Measurements from ENCODE around the gene ACP4. TPM values are rescaled to one million over a fixed set of nuclear protein-coding genes. Genes with fewer than 3 reads are reported as not detected.
A peak's percentile ranks its signal among the peaks of the same experiment; 100 is the strongest.

ACP4 gene
- total RNA-seq, 1 experiment from 2014 or later = not detected

- DNase-seq (ENCODE audit: low read depth) = no peak
These were observed 32.5 kb downstream of the ACP4 start for GRCh38 chr19:50822661-50823208.

GRCh38 chr19:50823389-50824042, 33.3 kb downstream of the ACP4 start, which contains the start of gene KLK1:
TSS of gene KLK1 (minus strand) at chr19:50823787. CDS start at chr19:50823748, 39 bp downstream.
- DNase-seq (ENCODE audit: low read depth) = no peak

DNA sequence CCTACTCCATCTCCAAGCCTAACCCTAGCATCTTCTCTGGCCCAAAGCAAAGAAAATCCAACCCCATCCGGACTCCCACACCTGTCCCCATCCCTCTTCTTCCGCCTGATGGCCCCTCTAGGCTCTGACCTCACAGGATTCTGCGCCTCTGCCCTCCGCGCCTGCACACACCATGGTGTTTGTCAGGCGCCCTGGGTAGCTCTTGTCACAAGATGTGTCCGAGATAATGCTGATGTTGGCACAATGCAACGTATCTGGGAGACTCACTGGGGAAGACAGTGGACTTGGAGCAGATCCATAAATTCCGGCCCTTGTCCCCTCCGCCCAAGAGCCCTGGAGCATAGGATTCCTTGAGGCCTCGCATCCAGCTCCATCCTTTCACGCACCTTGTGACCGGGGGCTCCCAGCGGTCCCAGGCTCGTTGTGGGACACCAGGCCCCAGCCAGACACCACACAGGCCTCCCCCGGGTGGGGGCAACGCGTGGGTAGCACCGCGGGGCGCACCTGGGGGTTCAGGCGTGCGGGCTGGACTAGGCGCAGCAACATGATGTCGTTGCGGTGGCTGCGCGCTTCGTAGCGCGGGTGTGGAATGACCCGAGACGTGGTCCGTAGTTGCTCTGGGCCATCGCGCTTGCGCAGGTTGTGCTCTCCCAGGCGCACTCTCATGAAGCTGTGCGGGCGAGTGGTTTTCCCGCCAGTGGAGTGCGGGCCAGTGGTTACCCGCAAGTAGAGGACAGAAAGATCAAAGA, 36.5 kb downstream of the ACP4 start:
- no peak for DNase-seq (ENCODE audit: low read depth)

- no peak for DNase-seq (ENCODE audit: low read depth)
These were observed 37.3 kb downstream of the ACP4 start for GRCh38 chr19:50827476-50827875.

DNA sequence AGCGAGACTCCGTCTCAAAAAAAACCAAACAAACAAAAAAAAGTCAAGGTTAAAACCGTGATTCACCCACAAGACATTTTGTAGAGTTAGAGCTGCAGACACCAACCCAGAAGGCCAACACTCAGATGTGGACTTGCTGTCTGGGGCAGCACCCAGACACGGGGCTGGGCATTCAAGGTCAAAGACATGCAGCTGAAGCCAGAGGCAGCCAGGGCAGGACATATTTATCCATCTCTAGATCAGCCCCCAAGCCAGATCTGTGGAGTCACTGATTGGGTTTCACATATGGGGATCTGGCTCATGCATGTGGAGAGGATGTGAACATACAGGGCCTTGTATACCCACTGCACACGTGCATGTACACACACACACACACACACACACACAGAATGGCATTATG, 39.6 kb downstream of the ACP4 start:
- no peak for DNase-seq (ENCODE audit: low read depth)

GRCh38 chr19:50830266-50831025, 40.2 kb downstream of the ACP4 start:
- peak; percentile 62 for DNase-seq (ENCODE audit: low read depth)

- DNase-seq (ENCODE audit: low read depth) = no peak
These were observed 40.8 kb downstream of the ACP4 start for GRCh38 chr19:50831026-50831396.

GRCh38 chr19:50832666-50833065, 42.5 kb downstream of the ACP4 start:
- no peak for DNase-seq (ENCODE audit: low read depth)

- DNase-seq (ENCODE audit: low read depth) = no peak
These were observed 43.0 kb downstream of the ACP4 start, which contains the start of gene KLK15 for GRCh38 chr19:50833117-50833801. TSS of gene KLK15 (minus strand) at chr19:50833574. CDS start at chr19:50831492, 2,082 bp downstream.

DNA sequence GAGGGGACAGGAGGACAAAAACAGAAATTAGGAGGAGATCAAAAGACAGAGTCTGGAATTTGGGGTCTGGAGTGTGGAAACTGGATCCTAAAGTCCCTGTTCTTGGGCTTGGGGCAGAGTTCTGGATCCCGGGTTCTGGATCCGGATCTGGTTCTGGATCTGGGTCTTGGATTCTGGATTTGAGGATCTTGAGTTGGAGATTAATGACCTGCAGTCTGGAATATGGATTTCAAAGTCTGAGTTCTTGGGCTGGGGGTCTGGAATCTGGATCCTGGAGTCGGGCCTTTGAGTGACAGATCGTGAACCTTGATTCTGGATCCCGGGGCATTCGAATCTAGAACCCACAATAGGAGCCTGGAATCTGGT, 43.6 kb downstream of the ACP4 start:
- no peak for DNase-seq (ENCODE audit: low read depth)

GRCh38 chr19:50835103-50835784, 45.0 kb downstream of the ACP4 start:
- DNase-seq (ENCODE audit: low read depth) = no peak

DNA sequence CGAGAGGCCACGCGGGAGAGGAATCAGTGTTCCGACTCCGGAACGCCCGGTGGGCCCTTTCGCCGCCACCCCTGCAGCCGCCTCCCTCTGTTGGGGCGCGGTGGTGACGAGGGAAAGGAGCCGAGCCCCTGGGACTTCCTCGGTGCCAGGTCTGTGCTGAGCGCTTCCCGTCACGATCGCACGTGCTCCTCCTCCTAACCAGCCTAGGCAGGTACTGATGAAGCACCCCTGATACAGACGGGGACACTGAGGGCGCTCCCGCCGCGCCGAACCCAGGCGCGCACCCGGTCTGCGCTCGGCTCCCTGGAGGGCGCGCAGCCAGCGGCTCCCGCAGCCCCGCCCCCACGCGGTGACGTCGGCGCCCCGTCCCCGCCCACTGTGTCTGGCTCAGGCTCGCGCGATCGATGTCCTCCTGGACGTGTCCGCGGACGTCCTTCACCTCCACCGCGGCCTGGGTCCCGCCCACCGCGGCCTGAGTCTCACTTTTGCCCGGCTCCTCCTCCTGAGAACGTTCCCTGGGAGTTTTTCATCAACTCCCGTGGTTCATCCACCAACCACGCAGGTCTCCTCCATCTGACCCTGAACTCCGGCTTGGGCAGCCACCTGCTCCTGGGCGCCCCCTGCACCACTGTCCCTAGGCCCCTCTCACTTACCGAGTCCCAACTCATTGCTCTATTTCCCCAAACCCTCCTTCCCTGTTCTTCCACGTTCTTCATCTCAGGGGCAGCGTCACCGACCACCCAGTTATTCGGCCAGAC, 45.7 kb downstream of the ACP4 start:
- DNase-seq (ENCODE audit: low read depth) = peak; percentile 87

- DNase-seq (ENCODE audit: low read depth) = no peak
These were observed 46.5 kb downstream of the ACP4 start for GRCh38 chr19:50836543-50837195.

GRCh38 chr19:50837300-50837699, 47.1 kb downstream of the ACP4 start:
- DNase-seq (ENCODE audit: low read depth) = no peak

- DNase-seq (ENCODE audit: low read depth) = peak; percentile 41
These were observed 48.0 kb downstream of the ACP4 start for GRCh38 chr19:50838239-50838638.

DNA sequence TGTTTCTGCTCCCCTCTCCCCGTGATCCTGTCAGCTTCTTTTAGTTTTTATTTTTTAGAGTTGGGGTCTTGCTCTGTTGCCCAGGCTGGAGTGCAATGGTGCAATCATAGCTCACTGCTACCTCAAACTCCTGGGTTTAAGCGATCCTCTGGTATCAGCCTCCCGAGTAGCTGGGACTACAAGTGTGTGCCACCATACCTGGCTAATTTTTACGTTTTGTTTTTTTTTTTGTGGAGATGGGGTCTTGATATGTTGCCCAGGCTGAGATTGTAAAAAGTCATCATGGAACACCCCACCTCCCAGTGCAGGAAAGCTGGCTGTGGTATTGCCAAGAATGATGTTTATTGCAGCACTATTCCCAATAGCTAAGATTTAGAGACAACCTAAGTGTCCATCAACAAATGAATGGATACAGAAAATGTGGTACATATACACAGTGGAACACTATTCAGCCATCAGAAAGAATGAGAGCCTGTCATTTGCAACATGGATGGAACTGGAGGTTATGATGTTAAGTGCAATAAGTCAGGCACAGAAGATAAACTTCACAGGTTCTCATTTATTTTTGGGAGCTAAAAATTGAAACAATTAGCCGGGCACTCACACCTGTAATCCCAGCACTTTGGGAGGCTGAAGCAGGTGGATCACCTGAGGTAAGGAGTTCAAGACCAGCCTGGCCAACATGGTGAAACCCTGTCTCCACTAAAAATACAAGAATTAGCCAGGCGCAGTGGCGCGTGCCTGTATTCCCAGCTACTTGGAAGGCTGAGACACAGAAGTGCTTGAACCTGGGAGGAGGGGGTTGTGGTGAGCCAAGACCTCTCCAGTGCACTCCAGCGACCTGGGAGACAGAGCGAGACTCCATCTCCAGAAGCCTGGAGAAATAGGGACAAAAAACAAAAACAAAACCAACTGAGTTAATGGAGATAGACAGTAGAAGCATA, 49.8 kb downstream of the ACP4 start:
- DNase-seq (ENCODE audit: low read depth) = no peak

GRCh38 chr19:50842130-50842529, 51.9 kb downstream of the ACP4 start:
- no peak for DNase-seq (ENCODE audit: low read depth)

DNA sequence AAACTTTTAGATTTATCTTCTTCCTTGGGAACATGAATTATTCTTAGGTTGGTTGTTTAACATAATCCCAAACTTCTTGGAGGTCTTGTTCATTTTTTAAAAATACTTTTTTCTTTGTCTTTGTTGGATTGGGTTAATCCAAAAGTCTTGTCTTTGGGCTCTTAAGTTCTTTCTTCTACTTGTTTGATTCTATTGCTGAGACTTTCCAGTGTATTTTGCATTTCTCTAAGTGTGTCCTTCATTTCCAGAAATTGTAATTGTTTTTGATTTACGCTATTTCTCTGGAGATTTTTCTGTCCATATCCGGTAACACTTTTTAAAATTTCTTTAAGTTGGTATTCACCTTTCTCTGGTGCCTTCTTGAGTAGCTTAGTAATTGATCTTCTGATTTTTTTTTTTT, 53.0 kb downstream of the ACP4 start:
- no peak for DNase-seq (ENCODE audit: low read depth)

All from Daoy (cell line).